Ishikawa (cell line): ENCODE results near the gene MEF2A.

ENCODE experiments used
- CEBPB ChIP-seq: IDR thresholded peaks from 2 replicates; pipeline ENCODE4 v1.6.1; 2012
- CREB1 ChIP-seq: IDR thresholded peaks from 2 replicates; pipeline ENCODE4 v1.6.1; 2012; ENCODE audit warnings: low read depth
- EGR1 ChIP-seq: IDR thresholded peaks from 2 replicates; pipeline ENCODE4 v1.6.1; 2012
- EP300 ChIP-seq: IDR thresholded peaks from 2 replicates; pipeline ENCODE4 v1.6.1; 2012; ENCODE audit warnings: borderline replicate concordance
- FOXM1 ChIP-seq: IDR thresholded peaks from 2 replicates; pipeline ENCODE4 v1.6.1; 2012; ENCODE audit warnings: low read depth, borderline replicate concordance
- NFIC ChIP-seq: IDR thresholded peaks from 2 replicates; pipeline ENCODE4 v1.6.1; 2012
- RAD21 ChIP-seq: IDR thresholded peaks from 2 replicates; pipeline ENCODE4 v1.6.1; 2012; ENCODE audit warnings: low read depth
- REST ChIP-seq: IDR thresholded peaks from 2 replicates; pipeline ENCODE4 v1.6.1; 2012; ENCODE audit warnings: low read depth, mild to moderate bottlenecking
- TAF1 ChIP-seq: IDR thresholded peaks from 2 replicates; pipeline ENCODE4 v1.6.1; 2012; ENCODE audit warnings: low read depth, mild to moderate bottlenecking
- TCF12 ChIP-seq: IDR thresholded peaks from 2 replicates; pipeline ENCODE4 v1.6.1; 2012; ENCODE audit warnings: low read depth
- TEAD4 ChIP-seq: IDR thresholded peaks from 2 replicates; pipeline ENCODE4 v1.6.1; 2012
- YY1 ChIP-seq: IDR thresholded peaks from 2 replicates; pipeline ENCODE4 v1.6.1; 2012; ENCODE audit warnings: low read depth
- ZBTB7A ChIP-seq: IDR thresholded peaks from 2 replicates; pipeline ENCODE4 v1.6.1; 2012; ENCODE audit warnings: low read depth
- TF ChIP-seq, protein P1 (sequence below): IDR thresholded peaks from 2 replicates; pipeline ENCODE4 v1.6.1; 2012
- TF ChIP-seq, protein P2 (sequence below): IDR thresholded peaks from 2 replicates; pipeline ENCODE4 v1.6.1; 2012

Gene MEF2A

DNA sequence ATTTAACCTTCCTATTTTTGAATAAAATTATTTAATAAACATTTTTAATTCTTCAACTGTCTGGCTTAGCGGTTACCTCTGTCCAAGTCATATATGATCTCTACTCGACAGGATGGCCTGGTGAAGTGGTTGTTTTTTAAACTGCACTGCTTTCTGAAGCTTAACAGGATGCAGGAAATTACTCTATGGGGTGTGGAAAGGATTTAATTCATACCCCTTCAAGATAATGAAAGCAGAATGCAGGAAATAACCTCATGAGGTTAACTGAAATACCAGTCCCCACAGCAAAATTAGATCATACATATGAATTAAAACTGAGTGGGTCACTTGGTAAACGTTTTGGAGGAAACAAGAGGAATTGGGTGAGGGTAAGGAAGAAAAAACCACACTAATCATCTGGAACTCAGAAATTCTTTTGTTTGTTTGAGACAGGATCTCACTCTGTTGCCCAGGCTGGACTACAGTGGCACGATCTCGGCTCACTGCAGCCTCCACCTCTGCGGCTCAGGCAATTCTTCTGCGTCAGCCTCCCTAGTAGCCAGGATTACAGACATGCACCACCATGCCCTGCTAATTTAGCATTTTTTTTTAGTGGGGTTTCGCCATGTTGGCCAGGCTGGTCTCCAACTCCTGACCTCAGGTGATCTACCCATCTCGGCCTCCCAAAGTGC, 117.4 kb downstream of the MEF2A start:
- no peak for TF ChIP-seq REST
- TF ChIP-seq, protein P1, sequence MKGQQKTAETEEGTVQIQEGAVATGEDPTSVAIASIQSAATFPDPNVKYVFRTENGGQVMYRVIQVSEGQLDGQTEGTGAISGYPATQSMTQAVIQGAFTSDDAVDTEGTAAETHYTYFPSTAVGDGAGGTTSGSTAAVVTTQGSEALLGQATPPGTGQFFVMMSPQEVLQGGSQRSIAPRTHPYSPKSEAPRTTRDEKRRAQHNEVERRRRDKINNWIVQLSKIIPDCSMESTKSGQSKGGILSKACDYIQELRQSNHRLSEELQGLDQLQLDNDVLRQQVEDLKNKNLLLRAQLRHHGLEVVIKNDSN: no peak
- TF ChIP-seq RAD21: no peak
- no peak for TF ChIP-seq CEBPB
- no peak for TF ChIP-seq ZBTB7A
- no peak for TF ChIP-seq TCF12

GRCh38 chr15:99686290-99686689, 120.5 kb downstream of the MEF2A start:
- TF ChIP-seq REST (no peak), EGR1 (no peak), EP300 (no peak), TAF1 (no peak)

DNA sequence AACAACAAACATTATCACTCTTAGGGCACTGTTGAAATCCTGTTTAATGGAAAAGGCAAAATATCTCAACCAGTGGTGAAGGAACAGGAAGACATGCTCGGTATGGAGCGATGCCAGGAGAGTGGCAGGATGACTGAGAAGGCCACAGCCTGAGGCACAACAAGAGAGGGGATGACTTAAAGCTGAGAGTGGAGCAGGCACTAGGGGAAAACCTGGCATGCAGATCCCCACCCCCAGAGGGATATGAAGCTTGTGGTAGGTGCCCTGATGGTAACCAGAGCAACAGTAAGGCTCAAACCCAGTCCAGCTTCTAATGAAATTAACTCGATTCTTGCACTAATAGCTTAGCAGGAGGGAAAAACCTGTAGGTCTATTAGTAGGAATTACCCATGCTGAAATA, 127.0 kb downstream of the MEF2A start:
- TF ChIP-seq EGR1 (no peak), CREB1 (no peak), TAF1 (no peak), NFIC (no peak), REST (no peak), RAD21 (no peak), ZBTB7A (no peak), TEAD4 (no peak), FOXM1 (no peak), YY1 (no peak), CEBPB (no peak), EP300 (no peak), TCF12 (no peak)
- TF ChIP-seq, protein P2, sequence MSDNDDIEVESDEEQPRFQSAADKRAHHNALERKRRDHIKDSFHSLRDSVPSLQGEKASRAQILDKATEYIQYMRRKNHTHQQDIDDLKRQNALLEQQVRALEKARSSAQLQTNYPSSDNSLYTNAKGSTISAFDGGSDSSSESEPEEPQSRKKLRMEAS: no peak
- TF ChIP-seq, protein P1: no peak

- TF ChIP-seq EGR1: no peak
- no peak for TF ChIP-seq EP300
- no peak for TF ChIP-seq NFIC
- TF ChIP-seq FOXM1: no peak
- TF ChIP-seq CEBPB: no peak
- no peak for TF ChIP-seq RAD21
- no peak for TF ChIP-seq REST
- TF ChIP-seq YY1: no peak
- TF ChIP-seq TEAD4: no peak
- no peak for TF ChIP-seq ZBTB7A
- no peak for TF ChIP-seq TCF12
- TF ChIP-seq TAF1: no peak
- TF ChIP-seq, protein P1: no peak
Measured at GRCh38 chr15:99696096-99696495, 130.3 kb downstream of the MEF2A start.
